Stimulated activated CD8-positive, alpha-beta memory T cell treated with anti-CD3 and anti-CD28 coated beads, Interleukin-2, amount 100 ng/mL, for 48 hours (primary cell): Measurements from ENCODE around the gene DHX36.

ENCODE experiments used
- DNase-seq, 2 donors: peaks; one replicate each; pipeline ENCODE4 v3.0.0-alpha.2; 2020; ENCODE audit warnings: low read depth in 2 of 2

DHX36 gene

DNA sequence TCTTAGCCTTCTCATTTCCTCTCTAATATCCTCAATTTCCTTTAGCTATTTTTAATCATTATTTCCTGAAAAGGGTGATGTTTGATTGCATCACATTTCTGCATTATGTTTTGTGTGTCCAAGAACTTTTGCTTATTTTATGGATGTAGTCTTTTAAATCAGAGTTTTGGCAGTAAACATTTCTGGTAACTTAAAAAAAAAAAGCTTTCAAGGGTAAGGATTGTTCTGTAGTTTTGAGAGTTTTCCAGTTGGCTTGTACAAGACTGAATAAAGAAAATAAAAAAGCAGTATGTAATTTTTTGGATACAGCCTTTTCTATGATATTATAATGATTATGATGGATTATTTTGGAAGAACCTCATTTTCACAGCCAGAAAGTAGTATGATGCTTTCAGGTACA is 99.4 kb downstream of the DHX36 start:
- no peak for DNase-seq

- no peak for DNase-seq
Observed at GRCh38 chr3:154224366-154224765, 99.9 kb downstream of the DHX36 start.

GRCh38 chr3:154223519-154223918 is 100.8 kb downstream of the DHX36 start:
- DNase-seq, result no peak
